Astrocyte (in vitro differentiated cells and primary cell): ENCODE data around the gene MYO1B. TPM values are rescaled to one million over a fixed set of nuclear protein-coding genes. Genes with fewer than 3 reads are reported as not detected.

Experiments used
- DNase-seq: peaks from one replicate; pipeline ENCODE4 v3.0.0-alpha.2; 2010; ENCODE audit warnings: low read depth
- FAIRE-seq: peaks from 2 replicates; lab custom pipeline; 2011; peaks lifted over from hg19 to GRCh38; lab: Jason Lieb, UNC
- H2AFZ ChIP-seq: 2 replicates; pipeline ENCODE4 v1.6.0; 2012; ENCODE audit warnings: low read depth, low read length, inconsistent platforms
- H3K27ac ChIP-seq: 2 replicates; pipeline ENCODE4 v1.5.1; 2011; ENCODE audit warnings: low read depth, low read length, inconsistent platforms
- H3K27me3 ChIP-seq: 2 replicates; pipeline ENCODE4 v1.6.0; 2011; ENCODE audit warnings: low read length, inconsistent platforms; ENCODE audit not compliant: insufficient read depth
- H3K36me3 ChIP-seq: 2 replicates; pipeline ENCODE4 v1.5.1; 2011; ENCODE audit warnings: low read length, inconsistent platforms; ENCODE audit not compliant: insufficient read depth
- H3K4me1 ChIP-seq: 2 replicates; pipeline ENCODE4 v1.5.1; 2011; ENCODE audit warnings: low read length, inconsistent platforms; ENCODE audit not compliant: insufficient read depth
- H3K4me2 ChIP-seq: 2 replicates; pipeline ENCODE4 v1.6.0; 2012; ENCODE audit warnings: low read length, inconsistent platforms
- H3K4me3 ChIP-seq: 2 replicates; pipeline ENCODE4 v1.5.1; 2011; ENCODE audit warnings: low read depth, mild to moderate bottlenecking, low read length, inconsistent platforms; ENCODE audit not compliant: insufficient read depth
- H3K79me2 ChIP-seq: 2 replicates; pipeline ENCODE4 v1.6.0; 2012; ENCODE audit warnings: mild to moderate bottlenecking, low read length, inconsistent platforms; ENCODE audit not compliant: insufficient read depth
- H3K9ac ChIP-seq: 2 replicates; pipeline ENCODE4 v1.6.0; 2012; ENCODE audit warnings: mild to moderate bottlenecking, low read length, inconsistent platforms
- H3K9me3 ChIP-seq: 2 replicates; pipeline ENCODE4 v1.5.1; 2012; ENCODE audit warnings: low read depth, mild to moderate bottlenecking, low read length, inconsistent platforms; ENCODE audit not compliant: insufficient read depth
- H4K20me1 ChIP-seq: 2 replicates; pipeline ENCODE4 v1.6.0; 2012; ENCODE audit warnings: low read length, inconsistent platforms; ENCODE audit not compliant: insufficient read depth
- H3K27ac Mint-ChIP-seq: one replicate; pipeline ENCODE4 v1.8.0; 2021; ENCODE audit warnings: mild to moderate bottlenecking, mixed read lengths; ENCODE audit not compliant: unreplicated experiment
- H3K27me3 Mint-ChIP-seq: one replicate; pipeline ENCODE4 v1.8.0; 2021; ENCODE audit warnings: low read depth, mixed read lengths; ENCODE audit not compliant: unreplicated experiment
- H3K36me3 Mint-ChIP-seq: one replicate; pipeline ENCODE4 v1.8.0; 2021; ENCODE audit warnings: low read depth, mixed read lengths; ENCODE audit not compliant: unreplicated experiment
- H3K4me1 Mint-ChIP-seq: one replicate; pipeline ENCODE4 v1.8.0; 2021; ENCODE audit warnings: low read depth, mixed read lengths; ENCODE audit not compliant: unreplicated experiment
- H3K4me3 Mint-ChIP-seq: one replicate; pipeline ENCODE4 v1.8.0; 2021; ENCODE audit warnings: mild to moderate bottlenecking, moderate library complexity, mixed read lengths; ENCODE audit not compliant: unreplicated experiment
- H3K9me3 Mint-ChIP-seq: one replicate; pipeline ENCODE4 v1.8.0; 2021; ENCODE audit warnings: mild to moderate bottlenecking, mixed read lengths; ENCODE audit not compliant: unreplicated experiment
- CTCF ChIP-seq: IDR thresholded peaks from 2 replicates; pipeline ENCODE4 v1.5.1; 2011; ENCODE audit warnings: low read depth, mild to moderate bottlenecking, inconsistent platforms, low read length, moderate library complexity; ENCODE audit not compliant: insufficient read depth
- EZH2 ChIP-seq: IDR thresholded peaks from 2 replicates; pipeline ENCODE4 v1.6.1; 2012; ENCODE audit warnings: mild to moderate bottlenecking, low read length, inconsistent platforms; ENCODE audit not compliant: insufficient read depth
- total RNA-seq: library from RNA; stranded (reverse); gene quantifications from 2 replicates; pipeline ENCODE4 v1.2.1, GENCODE V29; 2021

MYO1B gene
- total RNA-seq, 1 donor from 2014 or later, result 95.7 TPM

DNA sequence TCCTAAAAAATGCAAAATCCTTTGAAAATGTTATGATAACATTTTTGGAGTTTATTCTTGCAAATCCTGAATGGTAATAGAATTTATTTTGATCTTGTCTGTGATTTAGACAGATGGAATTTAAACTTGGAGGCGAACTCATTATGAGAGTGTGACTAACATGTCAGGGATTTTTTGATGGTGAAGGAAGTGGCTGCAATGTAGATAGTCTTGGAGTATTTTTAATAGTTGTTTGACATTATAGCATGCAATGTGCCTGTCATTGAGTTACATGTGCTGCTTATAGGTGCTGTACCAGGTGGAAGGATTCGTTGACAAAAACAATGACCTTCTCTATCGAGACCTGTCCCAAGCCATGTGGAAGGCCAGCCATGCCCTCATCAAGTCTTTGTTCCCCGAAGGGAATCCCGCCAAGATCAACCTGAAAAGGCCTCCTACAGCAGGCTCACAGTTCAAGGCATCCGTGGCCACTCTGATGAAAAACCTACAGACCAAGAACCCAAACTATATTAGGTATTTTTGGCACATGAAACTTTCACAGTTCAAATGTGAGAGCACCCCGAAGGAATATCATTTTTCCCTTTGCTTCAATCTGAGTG lies 141.8 kb downstream of the MYO1B start:
- FAIRE-seq, result peak; percentile 99

DNA sequence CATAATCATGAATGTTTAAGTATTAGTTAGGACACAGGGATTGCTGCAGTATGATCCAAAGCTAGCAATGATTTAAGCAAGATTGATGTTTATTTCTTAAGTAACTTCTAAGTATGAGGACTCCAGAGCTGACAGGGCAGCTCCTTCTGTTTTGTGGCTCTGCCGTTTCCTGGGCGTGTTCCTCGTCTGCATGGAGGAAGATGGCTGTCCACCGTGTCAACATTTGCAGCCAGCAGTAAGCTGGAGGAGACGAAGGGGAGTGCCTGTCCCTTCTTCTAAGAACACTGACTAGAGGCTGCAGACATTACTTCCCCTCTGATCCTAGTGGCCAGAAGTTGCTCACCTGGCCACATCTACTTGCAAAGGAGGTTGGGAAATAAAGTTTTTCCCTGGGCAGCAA lies 144.1 kb downstream of the MYO1B start:
- Mint-ChIP-seq H3K36me3 (peaks cover 17% of the 10 kb centered on the region), H3K4me1 (peaks cover 24% of the 10 kb centered on the region), H3K27me3 (no peaks in the 10 kb centered on the region), H3K4me3 (no peak overlapping the region), H3K27ac (no peak overlapping the region), H3K9me3 (no peaks in the 10 kb centered on the region)
- H3K36me3 ChIP-seq, result peaks cover 53% of the 10 kb centered on the region
- H3K4me1 ChIP-seq, result peaks cover 32% of the 10 kb centered on the region
- H4K20me1 ChIP-seq, result no peaks in the 10 kb centered on the region
- no peaks in the 10 kb centered on the region for H3K79me2 ChIP-seq
- H3K27me3 ChIP-seq, result no peaks in the 10 kb centered on the region
- H2AFZ ChIP-seq, result no peak overlapping the region
- H3K9me3 ChIP-seq, result no peaks in the 10 kb centered on the region
- FAIRE-seq, result no peak
- no peak for TF ChIP-seq EZH2
- TF ChIP-seq CTCF, result no peak
- H3K27ac ChIP-seq, result no peak overlapping the region
- H3K9ac ChIP-seq, result no peak overlapping the region
- no peak for DNase-seq
- H3K4me3 ChIP-seq, result no peak overlapping the region
- no peak overlapping the region for H3K4me2 ChIP-seq

More for the DNA sequence above, 141.8 kb downstream of the MYO1B start:
- Histone ChIP-seq H3K9ac (no peak overlapping the region), H3K4me3 (no peak overlapping the region), H3K36me3 (peaks cover 38% of the 10 kb centered on the region), H2AFZ (no peak overlapping the region), H3K79me2 (no peaks in the 10 kb centered on the region), H3K27ac (peak overlapping the region; percentile 77), H4K20me1 (no peaks in the 10 kb centered on the region), H3K27me3 (no peaks in the 10 kb centered on the region), H3K4me2 (peak overlapping the region; percentile 59), H3K4me1 (peaks cover 32% of the 10 kb centered on the region), H3K9me3 (no peaks in the 10 kb centered on the region)
- peaks cover 14% of the 10 kb centered on the region for H3K36me3 Mint-ChIP-seq
- H3K4me3 Mint-ChIP-seq, result no peak overlapping the region
- TF ChIP-seq EZH2 (no peak), CTCF (no peak)
- H3K27me3 Mint-ChIP-seq, result no peaks in the 10 kb centered on the region
- peaks cover 32% of the 10 kb centered on the region for H3K4me1 Mint-ChIP-seq
- peak overlapping the region; percentile 66 for H3K27ac Mint-ChIP-seq
- peak; percentile 90 for DNase-seq
- no peaks in the 10 kb centered on the region for H3K9me3 Mint-ChIP-seq

DNA sequence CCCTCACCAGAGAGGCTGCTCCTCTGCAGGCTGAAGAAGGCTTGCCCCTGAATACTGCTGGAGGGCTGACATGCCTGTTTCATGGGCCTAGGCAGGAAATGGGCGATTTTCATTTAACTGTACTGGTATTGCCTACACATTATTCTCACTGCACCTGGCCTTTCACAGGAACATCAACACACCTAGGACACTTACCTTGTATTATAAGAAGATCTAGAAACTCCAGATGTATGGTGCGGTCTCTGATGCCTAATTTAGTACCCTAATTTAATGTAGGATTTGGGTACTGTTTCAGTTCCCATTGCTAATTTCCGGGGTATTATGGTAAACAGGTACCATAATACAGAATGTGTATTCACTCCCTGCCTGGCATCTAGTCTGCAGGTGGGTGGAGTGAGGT lies 146.0 kb downstream of the MYO1B start:
- Histone ChIP-seq H3K79me2 (no peaks in the 10 kb centered on the region), H3K27me3 (no peaks in the 10 kb centered on the region), H3K9me3 (no peaks in the 10 kb centered on the region), H3K9ac (no peak overlapping the region), H4K20me1 (no peaks in the 10 kb centered on the region), H3K4me1 (peaks cover 16% of the 10 kb centered on the region), H3K27ac (no peak overlapping the region), H3K36me3 (peaks cover 62% of the 10 kb centered on the region), H3K4me2 (no peak overlapping the region), H3K4me3 (no peak overlapping the region), H2AFZ (no peak overlapping the region)
- FAIRE-seq (no peak), DNase-seq (no peak)
- Mint-ChIP-seq H3K27ac (no peak overlapping the region), H3K9me3 (no peaks in the 10 kb centered on the region), H3K4me1 (peaks cover 12% of the 10 kb centered on the region), H3K36me3 (peaks cover 20% of the 10 kb centered on the region), H3K4me3 (no peak overlapping the region), H3K27me3 (no peaks in the 10 kb centered on the region)
- TF ChIP-seq CTCF, result no peak
- no peak for TF ChIP-seq EZH2
